Right lobe of liver (tissue), 6 donors: Measurements from ENCODE around the gene CCDC71L. TPM values are rescaled to one million over a fixed set of nuclear protein-coding genes. Genes with fewer than 3 reads are reported as not detected.
A peak's percentile ranks its signal among the peaks of the same experiment; 100 is the strongest.

Experiments
- ATAC-seq, 4 donors: fragments of 200-7000 bp; cut with Tn5 transposase; one replicate each; pipeline ENCODE4 v1.9.1; 2020; ENCODE audit warnings: mild to moderate bottlenecking in 4 of 4, moderate library complexity in 4 of 4
- DNase-seq, 3 donors: peaks; one replicate each; pipeline ENCODE4 v3.0.0-alpha.2; 2020
- H3K27ac ChIP-seq, 3 donors: fragments of 200-600 bp; one replicate each; pipeline ENCODE4 v1.8.0; 2022
- H3K27me3 ChIP-seq, 2 donors: fragments of 200-600 bp; one replicate each; pipeline ENCODE4 v1.8.0; 2022
- H3K36me3 ChIP-seq, 4 donors: fragments of 200-600 bp; sonication (generic) in 1 of 4; one replicate each; pipeline versions ENCODE4 v1.5.1 to v1.8.0; 2017 to 2022; ENCODE audit warnings: control low read depth in 1 of 4
- H3K4me1 ChIP-seq, 4 donors: fragments of 200-600 bp; sonication (generic) in 1 of 4; one replicate each; pipeline versions ENCODE4 v1.5.1 to v1.8.0; 2017 to 2022; ENCODE audit warnings: control low read depth in 1 of 4
- H3K4me3 ChIP-seq, 3 donors: fragments of 200-600 bp; one replicate each; pipeline ENCODE4 v1.8.0; 2022
- H3K9me3 ChIP-seq, 4 donors: fragments of 200-600 bp; sonication (generic) in 1 of 4; one replicate each; pipeline versions ENCODE4 v1.5.1 to v1.8.0; 2017 to 2022; ENCODE audit warnings: control low read depth in 1 of 4
- POLR2A ChIP-seq: fragments of 450-650 bp; IDR thresholded peaks from one replicate; pipeline ENCODE4 v1.6.1; 2017; ENCODE audit warnings: antibody characterized with exemption, mild to moderate bottlenecking
- WGBS: methylation state at CpG from one replicate; pipeline ENCODE4 v1.1.6; 2018; ENCODE audit warnings: low coverage, low lambda C conversion rate; ENCODE audit not compliant: insufficient coverage; ENCODE audit errors: missing lambda C conversion rate; 5-methylcytosine and 5-hydroxymethylcytosine counted together
- intact Hi-C, 2 donors: fragments of 100-400 bp; cut with DNase I; formaldehyde crosslinking; loops; one replicate each; pipeline versions ENCODE4 v1.11.2 to v1.14.1; 2022
- total RNA-seq, 6 experiments: library from RNA; depleted of rRNA in 2 of 6; stranded (reverse); fragments of >200 nt in 2 of 6; fragmentation: NEBNext Ultra II Directional in 3 of 6; extraction: Animal tissue kit (Norgen Biotek cat#: 25700) in 3 of 6; gene quantifications; one replicate each; pipeline versions ENCODE4 v1.1.0 to v1.2.4, GENCODE V29; 2016 to 2023
- TF ChIP-seq, protein P1 (sequence below), 4 donors: fragments of 200-600 bp in 3 of 4; fragments of 450-650 bp in 1 of 4; IDR thresholded peaks; one replicate each; pipeline versions ENCODE4 v1.5.1 to v1.8.0; 2016 to 2022; ENCODE audit warnings: antibody characterized with exemption in 4 of 4, mild to moderate bottlenecking in 2 of 4
- donor health status: DM: no; HTN: yes; CAD: no.
- donor health status: DM: no; HTN: no; CAD: no.
- donor health status: DM: no; HTN: no; CAD: no.
- donor health status: DM: no; HTN: yes; CAD: no.
- donor health status: DM: no; HTN: yes; CAD: no.

CCDC71L gene
- total RNA-seq, 6 experiments from 2014 or later, result 8.6 to 45.7 (median 22.6) TPM

- TF ChIP-seq POLR2A, result no peak
- TF ChIP-seq, protein P1, sequence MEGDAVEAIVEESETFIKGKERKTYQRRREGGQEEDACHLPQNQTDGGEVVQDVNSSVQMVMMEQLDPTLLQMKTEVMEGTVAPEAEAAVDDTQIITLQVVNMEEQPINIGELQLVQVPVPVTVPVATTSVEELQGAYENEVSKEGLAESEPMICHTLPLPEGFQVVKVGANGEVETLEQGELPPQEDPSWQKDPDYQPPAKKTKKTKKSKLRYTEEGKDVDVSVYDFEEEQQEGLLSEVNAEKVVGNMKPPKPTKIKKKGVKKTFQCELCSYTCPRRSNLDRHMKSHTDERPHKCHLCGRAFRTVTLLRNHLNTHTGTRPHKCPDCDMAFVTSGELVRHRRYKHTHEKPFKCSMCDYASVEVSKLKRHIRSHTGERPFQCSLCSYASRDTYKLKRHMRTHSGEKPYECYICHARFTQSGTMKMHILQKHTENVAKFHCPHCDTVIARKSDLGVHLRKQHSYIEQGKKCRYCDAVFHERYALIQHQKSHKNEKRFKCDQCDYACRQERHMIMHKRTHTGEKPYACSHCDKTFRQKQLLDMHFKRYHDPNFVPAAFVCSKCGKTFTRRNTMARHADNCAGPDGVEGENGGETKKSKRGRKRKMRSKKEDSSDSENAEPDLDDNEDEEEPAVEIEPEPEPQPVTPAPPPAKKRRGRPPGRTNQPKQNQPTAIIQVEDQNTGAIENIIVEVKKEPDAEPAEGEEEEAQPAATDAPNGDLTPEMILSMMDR (IDR thresholded peaks at IDR 0.05), result no peak
- no peaks in the 10 kb centered on the region for H3K27me3 ChIP-seq
- H3K27ac ChIP-seq, result peak overlapping the region in 2 of 3 donors; percentile 95 to 97
- no peaks in the 10 kb centered on the region for H3K9me3 ChIP-seq
- H3K36me3 ChIP-seq, result no peaks in the 10 kb centered on the region
- H3K4me3 ChIP-seq, result peak overlapping the region in 2 of 3 donors; percentile 61 to 85
- peaks cover 0 to 28% (median 5%) of the 10 kb centered on the region in 4 donors for H3K4me1 ChIP-seq
- DNase-seq, result no peak
- 69% methylated on average over 6 of the region's 6 CpGs for WGBS
- intact Hi-C loops, result no loop called here
- ATAC-seq, result no peak
Measured at GRCh38 chr7:106658316-106659165, 2.4 kb downstream of the CCDC71L start.

DNA sequence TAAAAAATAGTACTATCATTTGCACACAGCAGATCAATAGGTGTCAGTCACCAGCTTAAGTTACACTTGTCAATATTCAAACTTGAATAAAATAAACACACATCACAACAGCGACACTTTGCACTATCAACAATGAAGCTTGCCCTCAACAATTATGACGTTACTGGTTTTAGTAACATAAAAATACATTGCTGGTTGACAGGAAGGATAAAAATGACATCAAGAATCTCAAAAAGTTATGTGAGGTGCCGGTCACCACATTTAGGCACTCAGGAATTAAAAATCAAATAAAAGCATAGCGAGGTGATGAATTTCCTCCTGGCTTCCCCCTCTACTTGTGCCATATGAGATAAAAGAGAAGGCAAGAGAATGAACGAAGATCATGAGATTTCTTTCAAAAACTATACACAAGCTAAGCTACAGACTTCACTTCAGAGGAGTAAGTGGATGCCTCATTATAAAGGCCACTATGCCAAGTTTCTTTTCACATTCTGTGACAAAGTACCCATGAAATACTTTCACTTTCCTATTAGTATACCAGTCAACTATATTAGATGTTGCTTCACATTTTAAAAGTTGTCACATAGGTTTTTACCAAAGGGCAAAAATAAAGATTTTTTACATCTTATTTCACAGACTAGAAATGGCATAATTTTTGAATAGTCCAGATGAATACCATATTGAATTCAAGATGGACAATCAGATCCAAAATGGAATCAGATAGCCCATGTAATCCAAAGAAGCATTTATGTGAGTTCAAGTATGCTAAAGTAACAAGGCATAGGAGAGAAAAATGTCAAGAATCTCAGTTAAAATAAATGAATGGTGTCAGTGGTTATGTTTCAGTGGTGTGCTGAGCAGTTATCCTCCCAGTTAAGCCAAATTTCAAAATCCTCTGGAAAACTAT is 3.6 kb downstream of the CCDC71L start:
- peak overlapping the region in 1 of 3 donors; percentile 22 for H3K4me3 ChIP-seq
- peak; percentile 23 to 43 (median 28) for ATAC-seq

GRCh38 chr7:106655703-106656498 is 5.1 kb downstream of the CCDC71L start:
- TF ChIP-seq, protein P1 (IDR thresholded peaks at IDR 0.05), result no peak
- no peak for TF ChIP-seq POLR2A
- 98% methylated on average over 5 of the region's 5 CpGs for WGBS
- intact Hi-C loops, result no loop called here
- no peak for DNase-seq
- H3K4me3 ChIP-seq, result no peak overlapping the region
- H3K9me3 ChIP-seq, result no peaks in the 10 kb centered on the region
- H3K36me3 ChIP-seq, result no peaks in the 10 kb centered on the region
- no peak for ATAC-seq
- peaks cover 0 to 28% (median 5%) of the 10 kb centered on the region in 4 donors for H3K4me1 ChIP-seq
- no peak overlapping the region for H3K27ac ChIP-seq
- no peaks in the 10 kb centered on the region for H3K27me3 ChIP-seq

More for the DNA sequence above, 3.6 kb downstream of the CCDC71L start:
- Histone ChIP-seq H3K36me3 (no peaks in the 10 kb centered on the region), H3K4me1 (peaks cover 0 to 28% (median 5%) of the 10 kb centered on the region in 4 donors), H3K9me3 (no peaks in the 10 kb centered on the region), H3K27ac (peak overlapping the region in 2 of 3 donors; percentile 52 to 95), H3K27me3 (no peaks in the 10 kb centered on the region)
- 21% methylated on average over 5 of the region's 5 CpGs for WGBS
- TF ChIP-seq POLR2A, result no peak
- TF ChIP-seq, protein P1 (IDR thresholded peaks at IDR 0.05), result no peak
- intact Hi-C loops, result no loop called here
- DNase-seq, result no peak

DNA sequence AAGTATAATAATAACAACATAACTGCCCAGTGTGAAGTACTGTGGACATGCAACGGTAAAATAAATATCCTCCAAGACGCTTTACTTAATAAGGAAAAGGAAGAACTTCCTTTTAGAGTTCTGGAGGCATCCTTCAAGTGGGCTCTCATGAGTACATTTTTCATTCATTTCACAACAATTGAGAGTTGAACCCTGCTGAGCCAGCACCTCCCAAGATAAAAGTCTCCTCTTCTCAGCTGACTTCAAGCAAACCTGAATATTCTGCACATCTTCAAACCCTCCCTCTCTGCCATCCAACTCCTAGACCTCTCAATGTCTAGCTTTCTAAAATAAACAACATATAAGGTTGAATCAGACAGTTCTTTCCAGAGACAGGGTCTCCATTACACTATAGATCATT is 7.5 kb downstream of the CCDC71L start:
- peaks cover 0 to 19% (median 3%) of the 10 kb centered on the region in 4 donors for H3K4me1 ChIP-seq
- H3K9me3 ChIP-seq, result no peaks in the 10 kb centered on the region
- no peak overlapping the region for H3K4me3 ChIP-seq
- no peak for DNase-seq
- 69% methylated on average over 2 of the region's 2 CpGs for WGBS
- TF ChIP-seq, protein P1 (IDR thresholded peaks at IDR 0.05), result no peak
- TF ChIP-seq POLR2A, result no peak
- no peaks in the 10 kb centered on the region for H3K27me3 ChIP-seq
- ATAC-seq, result no peak
- intact Hi-C loops, result no loop called here
- no peaks in the 10 kb centered on the region for H3K36me3 ChIP-seq
- H3K27ac ChIP-seq, result no peak overlapping the region
